Stomach (tissue), 9 donors: Measurements from ENCODE around the gene PALLD. TPM values are rescaled to one million over a fixed set of nuclear protein-coding genes. Genes with fewer than 3 reads are reported as not detected.
A peak's percentile ranks its signal among the peaks of the same experiment; 100 is the strongest.
"Not testable (repeated sequence)": the region's sequence is repeated elsewhere in the genome, so short reads cannot be mapped to it uniquely, and the experiment has no call there.

Experiments
- DNase-seq, 2 donors: peaks; one replicate each; pipeline versions ENCODE4 v3.0.0 to v3.0.0-alpha.2; 2013 to 2019
- H3K27ac ChIP-seq, 5 donors: fragments of 200-600 bp in 4 of 5; sonication (generic) in 4 of 5; one replicate each; pipeline ENCODE4 v1.5.1; 2013 to 2019; ENCODE audit warnings: mild to moderate bottlenecking in 1 of 5, moderate library complexity in 1 of 5
- H3K27me3 ChIP-seq, 3 donors: fragments of 200-600 bp; sonication (generic); one replicate each; pipeline ENCODE4 v1.5.1; 2017 to 2019; ENCODE audit warnings: mixed run types in 1 of 3
- H3K36me3 ChIP-seq, 4 donors: fragments of 200-600 bp; sonication (generic); 1 replicate in 3 of 4; 2 replicates in 1 of 4; pipeline ENCODE4 v1.5.1; 2016 to 2019
- H3K4me1 ChIP-seq, 4 donors: fragments of 200-600 bp; sonication (generic); one replicate each; pipeline ENCODE4 v1.5.1; 2016 to 2019
- H3K4me3 ChIP-seq, 4 donors: fragments of 200-600 bp; sonication (generic) in 3 of 4; one replicate each; pipeline ENCODE4 v1.5.1; 2016 to 2019; ENCODE audit warnings: mild to moderate bottlenecking in 1 of 4
- H3K9me3 ChIP-seq, 4 donors: fragments of 200-600 bp; sonication (generic); one replicate each; pipeline ENCODE4 v1.5.1; 2016 to 2019
- EP300 ChIP-seq: sonication (generic); formaldehyde crosslinking; IDR thresholded peaks from one replicate; pipeline ENCODE4 v1.6.1; 2017; ENCODE audit warnings: antibody characterized with exemption
- POLR2A ChIP-seq, 4 donors: fragments of 450-650 bp; IDR thresholded peaks; one replicate each; pipeline ENCODE4 v1.6.1; 2016; ENCODE audit warnings: antibody characterized with exemption in 4 of 4, control low read depth in 2 of 4, mild to moderate bottlenecking in 1 of 4, moderate library complexity in 1 of 4
- POLR2AphosphoS5 ChIP-seq, 3 donors: sonication (generic); formaldehyde crosslinking; IDR thresholded peaks; one replicate each; pipeline ENCODE4 v1.6.1; 2016; ENCODE audit warnings: antibody characterized with exemption in 3 of 3
- WGBS, 5 donors: extraction: QIAGEN DNeasy Blood & Tissue Kit in 3 of 5; methylation state at CpG; one replicate each; pipeline versions ENCODE4 v1.1.5 to v1.1.7; 2013 to 2018; 5-methylcytosine and 5-hydroxymethylcytosine counted together
- intact Hi-C: fragments of 100-400 bp; cut with DNase I; formaldehyde crosslinking; loops from one replicate; pipeline ENCODE4 v1.15.1; 2023; ENCODE audit warnings: low total_unique reads
- polyA plus RNA-seq, 3 donors: library from polyadenylated mRNA; stranded (reverse); fragments of 200-250 nt; gene quantifications; one replicate each; pipeline ENCODE4 v1.2.3, GENCODE V29; 2013
- total RNA-seq, 5 donors: library from RNA; depleted of rRNA; stranded (reverse); fragments of >200 nt; gene quantifications; one replicate each; pipeline versions ENCODE4 v1.1.0 to v1.2.3, GENCODE V29; 2014 to 2016
- TF ChIP-seq, protein P1 (sequence below), 7 experiments: fragments of 450-650 bp in 4 of 7; fragments of 200-600 bp in 3 of 7; sonication (generic) in 3 of 7; IDR thresholded peaks; one replicate each; pipeline ENCODE4 v1.5.1; 2016 to 2019; ENCODE audit warnings: antibody characterized with exemption in 7 of 7, control low read depth in 2 of 7, mild to moderate bottlenecking in 1 of 7
- donor health status: healthy with polysubstance abuse.
- donor health status: Bipolar disorder and iron deficiency.
- donor health status: healthy.

Gene PALLD
- total and polyA plus RNA-seq, 8 donors = 75.9 to 984 (median 206) TPM

DNA sequence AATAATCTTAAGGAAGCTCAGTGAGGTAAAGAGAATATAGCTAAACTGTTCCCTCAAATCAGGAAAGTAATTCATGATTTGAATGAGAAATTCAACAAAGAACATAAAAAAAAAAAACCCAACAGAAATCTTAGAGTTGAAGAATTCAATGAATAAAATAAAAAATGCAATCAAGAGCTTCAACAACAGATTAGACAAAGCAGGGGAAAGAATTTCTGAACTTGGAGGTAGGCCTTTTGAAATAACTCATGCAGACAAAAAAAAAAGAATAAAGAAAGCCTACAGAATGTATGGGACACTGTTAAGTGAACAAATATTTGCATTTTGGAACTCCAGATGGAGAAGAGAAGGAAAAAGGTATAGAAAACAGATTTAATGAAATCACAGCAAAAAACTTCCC, 435.3 kb downstream of the PALLD start:
- H3K4me1 ChIP-seq = no peaks in the 10 kb centered on the region
- peaks cover 3 to 44% (median 30%) of the 10 kb centered on the region in 4 donors for H3K9me3 ChIP-seq
- intact Hi-C loops = no loop called here
- H3K27me3 ChIP-seq = no peaks in the 10 kb centered on the region
- no peak for DNase-seq
- peaks cover 18 to 52% (median 36%) of the 10 kb centered on the region in 4 donors for H3K36me3 ChIP-seq
- H3K4me3 ChIP-seq = no peak overlapping the region
- no peak overlapping the region for H3K27ac ChIP-seq
- TF ChIP-seq, protein P1, sequence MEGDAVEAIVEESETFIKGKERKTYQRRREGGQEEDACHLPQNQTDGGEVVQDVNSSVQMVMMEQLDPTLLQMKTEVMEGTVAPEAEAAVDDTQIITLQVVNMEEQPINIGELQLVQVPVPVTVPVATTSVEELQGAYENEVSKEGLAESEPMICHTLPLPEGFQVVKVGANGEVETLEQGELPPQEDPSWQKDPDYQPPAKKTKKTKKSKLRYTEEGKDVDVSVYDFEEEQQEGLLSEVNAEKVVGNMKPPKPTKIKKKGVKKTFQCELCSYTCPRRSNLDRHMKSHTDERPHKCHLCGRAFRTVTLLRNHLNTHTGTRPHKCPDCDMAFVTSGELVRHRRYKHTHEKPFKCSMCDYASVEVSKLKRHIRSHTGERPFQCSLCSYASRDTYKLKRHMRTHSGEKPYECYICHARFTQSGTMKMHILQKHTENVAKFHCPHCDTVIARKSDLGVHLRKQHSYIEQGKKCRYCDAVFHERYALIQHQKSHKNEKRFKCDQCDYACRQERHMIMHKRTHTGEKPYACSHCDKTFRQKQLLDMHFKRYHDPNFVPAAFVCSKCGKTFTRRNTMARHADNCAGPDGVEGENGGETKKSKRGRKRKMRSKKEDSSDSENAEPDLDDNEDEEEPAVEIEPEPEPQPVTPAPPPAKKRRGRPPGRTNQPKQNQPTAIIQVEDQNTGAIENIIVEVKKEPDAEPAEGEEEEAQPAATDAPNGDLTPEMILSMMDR (IDR thresholded peaks at IDR 0.05) = no peak
- TF ChIP-seq EP300 (no peak), POLR2AphosphoS5 (IDR thresholded peaks at IDR 0.05) (no peak), POLR2A (IDR thresholded peaks at IDR 0.05) (no peak)

DNA sequence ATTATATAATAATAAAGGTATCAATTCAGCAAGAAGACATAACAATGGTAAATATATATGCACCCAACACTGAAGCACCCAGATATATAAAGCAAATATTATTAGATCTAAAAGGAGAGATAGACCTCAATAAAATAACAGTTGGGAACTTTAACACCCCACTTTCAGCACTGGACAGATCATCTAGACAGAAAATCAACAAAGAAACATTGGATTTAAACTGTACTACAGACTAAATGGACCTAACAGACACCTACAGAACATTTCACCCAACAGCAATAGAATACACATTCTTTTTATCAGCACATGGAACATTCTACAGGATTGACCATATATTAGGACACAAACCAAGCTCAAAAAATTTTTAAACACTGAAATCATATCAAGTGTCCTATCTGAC, 436.6 kb downstream of the PALLD start:
- intact Hi-C loops = no loop called here
- H3K27ac ChIP-seq = no peak overlapping the region

DNA sequence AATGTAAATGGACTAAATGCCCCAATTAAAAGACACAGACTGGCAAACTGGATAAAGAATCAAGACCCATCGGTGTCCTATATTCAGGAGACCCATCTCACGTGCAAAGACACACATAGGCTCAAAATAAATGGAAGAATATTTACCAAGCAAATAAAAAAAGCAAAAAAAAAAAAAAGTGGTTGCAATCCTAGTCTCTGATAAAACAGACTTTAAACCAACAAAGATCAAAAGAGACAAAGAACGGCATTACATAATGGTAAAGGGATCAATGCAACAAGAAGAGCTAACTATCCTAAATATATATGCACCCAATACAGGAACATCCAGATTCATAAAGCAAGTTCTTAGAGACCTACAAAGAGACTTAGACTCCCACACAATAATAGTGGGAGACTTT, 440.6 kb downstream of the PALLD start:
- H3K9me3 ChIP-seq = peaks cover 0 to 52% (median 29%) of the 10 kb centered on the region in 4 donors

More for the DNA sequence above, 436.6 kb downstream of the PALLD start:
- TF ChIP-seq, protein P1 (IDR thresholded peaks at IDR 0.05) = no peak
- TF ChIP-seq EP300 (no peak), POLR2AphosphoS5 (IDR thresholded peaks at IDR 0.05) (no peak), POLR2A (IDR thresholded peaks at IDR 0.05) (no peak)
- Histone ChIP-seq H3K4me1 (no peaks in the 10 kb centered on the region), H3K4me3 (no peak overlapping the region), H3K36me3 (peaks cover 5 to 39% (median 24%) of the 10 kb centered on the region in 4 donors), H3K27me3 (no peaks in the 10 kb centered on the region), H3K9me3 (peaks cover 3 to 57% (median 37%) of the 10 kb centered on the region in 4 donors)
- DNase-seq = no peak

DNA sequence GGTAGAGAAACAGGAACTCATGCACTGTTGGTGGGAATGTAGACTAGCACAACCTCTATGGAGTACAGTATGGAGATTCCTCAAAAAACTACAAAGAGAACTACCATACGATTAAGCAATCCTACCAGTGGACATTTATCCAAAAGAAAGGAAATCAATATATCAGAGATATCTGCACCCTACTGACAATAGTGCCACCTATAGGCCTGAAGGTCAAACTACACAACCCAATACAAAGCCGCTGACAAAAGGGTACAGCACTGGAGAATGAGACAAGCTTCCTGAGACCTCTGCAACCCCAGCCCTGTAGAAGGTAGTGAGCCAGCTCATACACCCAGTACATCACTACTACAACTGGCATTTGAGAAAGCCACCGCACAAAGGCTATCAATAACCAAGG, 446.1 kb downstream of the PALLD start:
- intact Hi-C loops = no loop called here
- TF ChIP-seq, protein P1 (IDR thresholded peaks at IDR 0.05) = peak in 2 of 7 experiments; percentile 9 to 27
- no peak for TF ChIP-seq POLR2A (IDR thresholded peaks at IDR 0.05)
- 86 to 92% (median 89%) methylated on average over 3 of the region's 3 CpGs for WGBS, 5 donors
- no peaks in the 10 kb centered on the region for H3K27me3 ChIP-seq
- peaks cover 0 to 16% (median 7%) of the 10 kb centered on the region in 4 donors for H3K9me3 ChIP-seq
- H3K4me1 ChIP-seq = no peaks in the 10 kb centered on the region
- H3K36me3 ChIP-seq = no peaks in the 10 kb centered on the region
- DNase-seq = no peak
- no peak overlapping the region for H3K4me3 ChIP-seq
- no peak overlapping the region for H3K27ac ChIP-seq

More for the DNA sequence above, 440.6 kb downstream of the PALLD start:
- H3K27ac ChIP-seq, H3K4me3 ChIP-seq, intact Hi-C loops, H3K36me3 ChIP-seq, DNase-seq, H3K4me1 ChIP-seq, H3K27me3 ChIP-seq: not testable (repeated sequence)
- WGBS, 5 donors = 86 to 96% (median 90%) methylated on average over 3 of the region's 3 CpGs

DNA sequence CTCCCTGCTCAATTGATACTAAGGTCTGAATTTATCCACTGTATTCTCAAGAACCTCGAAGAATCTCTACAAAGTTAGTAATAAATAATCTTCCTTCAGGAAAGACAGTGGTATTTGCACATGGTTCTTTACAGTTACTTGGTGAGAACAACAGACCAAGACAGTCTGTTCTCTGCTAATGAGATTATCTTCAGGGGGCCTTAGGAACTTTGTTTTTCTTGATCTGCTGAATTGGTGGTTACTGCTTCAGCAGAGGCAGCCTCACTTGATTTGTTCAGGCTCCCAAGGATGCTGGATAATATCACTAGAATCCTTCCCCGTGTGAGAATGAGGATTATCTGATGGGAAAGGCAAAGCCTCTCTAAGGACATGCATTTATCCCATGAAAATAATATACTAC, 448.4 kb downstream of the PALLD start:
- Histone ChIP-seq H3K9me3 (no peaks in the 10 kb centered on the region), H3K4me1 (no peaks in the 10 kb centered on the region), H3K36me3 (no peaks in the 10 kb centered on the region), H3K27ac (no peak overlapping the region), H3K4me3 (no peak overlapping the region), H3K27me3 (no peaks in the 10 kb centered on the region)
- no peak for DNase-seq
- WGBS, 5 donors = 68 to 74% (median 72%) methylated on average over 2 of the region's 2 CpGs
- TF ChIP-seq, protein P1 (IDR thresholded peaks at IDR 0.05) = no peak
- TF ChIP-seq POLR2A (IDR thresholded peaks at IDR 0.05) (no peak), EP300 (no peak), POLR2AphosphoS5 (IDR thresholded peaks at IDR 0.05) (no peak)
- intact Hi-C loops = no loop called here

DNA sequence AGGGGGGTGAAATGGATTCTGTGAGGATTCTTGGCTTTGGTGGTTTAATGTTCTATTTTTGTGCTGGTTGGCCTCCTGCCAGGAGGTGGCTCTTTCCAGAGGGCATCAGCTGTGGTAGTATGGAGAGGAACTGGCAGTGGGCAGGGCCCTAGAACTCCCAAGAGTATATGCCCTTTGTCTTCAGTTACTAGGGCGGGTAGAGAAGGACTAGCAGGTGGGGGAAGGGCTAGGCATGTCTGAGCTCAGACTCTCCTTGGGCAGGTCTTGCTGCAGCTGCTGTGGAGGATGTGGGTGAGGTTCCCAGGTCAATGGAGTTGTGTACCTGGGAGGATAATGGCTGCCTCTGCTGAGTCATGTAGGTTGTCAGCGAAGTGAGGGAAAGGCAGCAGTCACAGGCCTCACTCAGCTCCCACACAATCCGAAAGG, 456.0 kb downstream of the PALLD start:
- H3K27ac ChIP-seq, H3K9me3 ChIP-seq, H3K4me1 ChIP-seq, H3K27me3 ChIP-seq, H3K4me3 ChIP-seq, intact Hi-C loops, H3K36me3 ChIP-seq: not testable (repeated sequence)
- peak; percentile 33 to 65 for DNase-seq
- 86 to 96% (median 90%) methylated on average over 3 of the region's 3 CpGs for WGBS, 5 donors
